H9 (cell line): ENCODE measurements around the gene TRAPPC8. TPM values are rescaled to one million over a fixed set of nuclear protein-coding genes. Genes with fewer than 3 reads are reported as not detected.

Experiments
- DNase-seq: peaks from one replicate; pipeline ENCODE4 v3.0.0-alpha.2; 2017
- H2AFZ ChIP-seq: one replicate; pipeline ENCODE4 v1.6.1; 2013; ENCODE audit warnings: mild to moderate bottlenecking, low read length, control low read depth, moderate library complexity
- H2AK5ac ChIP-seq: 2 replicates; pipeline ENCODE4 v1.6.1; 2013; ENCODE audit warnings: low read length, control low read depth, mixed read lengths; ENCODE audit not compliant: insufficient read length
- H2BK120ac ChIP-seq: one replicate; pipeline ENCODE4 v1.6.1; 2013; ENCODE audit warnings: low read depth, mild to moderate bottlenecking, low read length, control low read depth, inconsistent platforms; ENCODE audit not compliant: poor library complexity, severe bottlenecking
- H2BK12ac ChIP-seq: 2 replicates; pipeline ENCODE4 v1.6.1; 2013; ENCODE audit warnings: low read length, control low read depth, mixed read lengths, low read depth; ENCODE audit not compliant: insufficient read length
- H2BK15ac ChIP-seq: 2 replicates; pipeline ENCODE4 v1.6.1; 2013; ENCODE audit warnings: low read depth, low read length, control low read depth
- H2BK20ac ChIP-seq: one replicate; pipeline ENCODE4 v1.6.1; 2013; ENCODE audit warnings: low read depth, mild to moderate bottlenecking, low read length, control low read depth, inconsistent platforms; ENCODE audit not compliant: poor library complexity, severe bottlenecking
- H2BK5ac ChIP-seq: 2 replicates; pipeline ENCODE4 v1.6.1; 2013; ENCODE audit warnings: low read length, control low read depth, mixed read lengths; ENCODE audit not compliant: insufficient read length
- H3K14ac ChIP-seq: 2 replicates; pipeline ENCODE4 v1.6.1; 2013; ENCODE audit warnings: low read length, control low read depth; ENCODE audit not compliant: insufficient read depth
- H3K18ac ChIP-seq: 2 replicates; pipeline ENCODE4 v1.6.1; 2013; ENCODE audit warnings: low read depth, mild to moderate bottlenecking, mixed read lengths, low read length, control low read depth; ENCODE audit not compliant: insufficient read length
- H3K23ac ChIP-seq: 2 replicates; pipeline ENCODE4 v1.6.1; 2013; ENCODE audit warnings: low read length, control low read depth, mixed read lengths, low read depth; ENCODE audit not compliant: insufficient read length
- H3K23me2 ChIP-seq: 2 replicates; pipeline ENCODE4 v1.6.1; 2013; ENCODE audit warnings: low read depth, mild to moderate bottlenecking, mixed read lengths, low read length, control low read depth; ENCODE audit not compliant: insufficient read length, poor library complexity, severe bottlenecking
- H3K27ac ChIP-seq: 2 replicates; pipeline ENCODE4 v1.5.1; 2013; ENCODE audit warnings: low read length, control low read depth, mixed read lengths, low read depth; ENCODE audit not compliant: insufficient read length
- H3K27me3 ChIP-seq: 2 replicates; pipeline ENCODE4 v1.6.1; 2013; ENCODE audit warnings: low read length, control low read depth, inconsistent platforms; ENCODE audit not compliant: insufficient read depth
- H3K4ac ChIP-seq: 2 replicates; pipeline ENCODE4 v1.6.1; 2013; ENCODE audit warnings: low read depth, mild to moderate bottlenecking, control low read depth, inconsistent platforms, low read length, moderate library complexity
- H3K4me1 ChIP-seq: 2 replicates; pipeline ENCODE4 v1.6.1; 2013; ENCODE audit warnings: low read length, control low read depth, inconsistent platforms; ENCODE audit not compliant: insufficient read depth
- H3K4me2 ChIP-seq: 2 replicates; pipeline ENCODE4 v1.6.1; 2013; ENCODE audit warnings: low read length, control low read depth, mixed read lengths; ENCODE audit not compliant: insufficient read length, insufficient read depth
- H3K56ac ChIP-seq: 2 replicates; pipeline ENCODE4 v1.6.1; 2013; ENCODE audit warnings: low read depth, mild to moderate bottlenecking, mixed read lengths, low read length, control low read depth; ENCODE audit not compliant: insufficient read length
- H3K79me1 ChIP-seq: 2 replicates; pipeline ENCODE4 v1.6.1; 2013; ENCODE audit warnings: low read depth, mild to moderate bottlenecking, moderate library complexity, low read length, control low read depth, inconsistent platforms; ENCODE audit not compliant: insufficient read depth, poor library complexity, severe bottlenecking
- H3K79me2 ChIP-seq: 2 replicates; pipeline ENCODE4 v1.6.1; 2013; ENCODE audit warnings: low read length, control low read depth, inconsistent platforms; ENCODE audit not compliant: insufficient read depth
- H3K9ac ChIP-seq: 2 replicates; pipeline ENCODE4 v1.6.1; 2013; ENCODE audit warnings: low read length, control low read depth, mixed read lengths; ENCODE audit not compliant: insufficient read length; ENCODE audit errors: extremely low read depth
- H3K9me3 ChIP-seq: one replicate; pipeline ENCODE4 v1.6.1; 2013; ENCODE audit warnings: low read depth, low read length, inconsistent platforms; ENCODE audit not compliant: control insufficient read depth
- H3T11ph ChIP-seq: one replicate; pipeline ENCODE4 v1.6.1; 2013; ENCODE audit warnings: mild to moderate bottlenecking, low read length, control low read depth, inconsistent platforms
- H4K20me1 ChIP-seq: one replicate; pipeline ENCODE4 v1.6.1; 2013; ENCODE audit not compliant: control insufficient read depth, insufficient read length, insufficient read depth
- H4K5ac ChIP-seq: 2 replicates; pipeline ENCODE4 v1.6.1; 2013; ENCODE audit warnings: low read depth, mild to moderate bottlenecking, mixed read lengths, low read length, control low read depth; ENCODE audit not compliant: insufficient read length
- H4K8ac ChIP-seq: replicated peaks from 2 replicates; pipeline ENCODE4 v1.6.1; 2013; ENCODE audit warnings: low read length, control low read depth, mixed read lengths, low read depth; ENCODE audit not compliant: insufficient read length
- H4K91ac ChIP-seq: 2 replicates; pipeline ENCODE4 v1.6.1; 2013; ENCODE audit warnings: low read depth, mild to moderate bottlenecking, moderate library complexity, mixed read lengths, low read length, control low read depth; ENCODE audit not compliant: insufficient read length
- H3K27ac Mint-ChIP-seq, 3 experiments: 2 replicates in 2 of 3; 3 replicates in 1 of 3; pipeline ENCODE4 v1.8.0; 2020 to 2021; ENCODE audit warnings: mixed read lengths in 3 of 3, mild to moderate bottlenecking in 1 of 3, moderate library complexity in 1 of 3
- H3K27me3 Mint-ChIP-seq: 2 replicates; pipeline ENCODE4 v1.8.0; 2021; ENCODE audit warnings: low read depth, mild to moderate bottlenecking, moderate library complexity, mixed read lengths
- H3K36me3 Mint-ChIP-seq, 3 experiments: 2 replicates in 2 of 3; 3 replicates in 1 of 3; pipeline ENCODE4 v1.8.0; 2020 to 2021; ENCODE audit warnings: low read depth in 3 of 3, mixed read lengths in 3 of 3; ENCODE audit not compliant: insufficient read depth in 1 of 3
- H3K4me1 Mint-ChIP-seq, 2 experiments: 2 replicates each; pipeline ENCODE4 v1.8.0; 2020; ENCODE audit warnings: mixed read lengths in 2 of 2
- H3K4me3 Mint-ChIP-seq, 2 experiments: 2 replicates in 1 of 2; 3 replicates in 1 of 2; pipeline ENCODE4 v1.8.0; 2020 to 2021; ENCODE audit warnings: mild to moderate bottlenecking in 2 of 2, mixed read lengths in 2 of 2, moderate library complexity in 1 of 2
- H3K9me3 Mint-ChIP-seq, 2 experiments: 2 replicates in 1 of 2; 3 replicates in 1 of 2; pipeline ENCODE4 v1.8.0; 2020; ENCODE audit warnings: mild to moderate bottlenecking in 2 of 2, mixed read lengths in 2 of 2, moderate library complexity in 1 of 2
- CTCF ChIP-seq: fragments of 200-600 bp; sonication (generic); conservative IDR thresholded peaks from 3 replicates; pipeline ENCODE4 v1.8.0; 2021; ENCODE audit warnings: antibody characterized with exemption, mild to moderate bottlenecking
- total RNA-seq: library from RNA; stranded (reverse); gene quantifications from 2 replicates; pipeline ENCODE4 v1.2.1, GENCODE V29; 2021

Gene TRAPPC8
- total RNA-seq, 1 experiment from 2014 or later: 40.4 TPM

DNA sequence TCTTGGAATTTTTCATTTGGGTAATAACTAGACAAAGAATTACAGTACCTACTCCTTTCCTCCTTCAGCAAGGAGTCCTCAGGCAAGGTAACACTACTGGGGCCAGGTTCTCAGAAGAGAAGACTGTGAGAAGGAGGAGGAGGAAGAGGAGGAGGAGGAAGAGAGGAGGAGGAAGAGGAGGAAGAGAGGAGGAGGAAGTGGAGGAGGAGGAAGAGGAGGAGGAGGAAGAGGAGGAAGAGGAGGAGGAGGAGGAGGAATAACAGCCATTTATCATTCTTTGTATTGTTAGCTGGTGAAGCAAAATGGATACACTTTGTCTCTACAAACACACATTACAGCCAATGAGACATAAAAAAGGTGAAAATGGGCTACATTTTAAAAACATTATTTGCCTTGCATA lies 149.4 kb downstream of the TRAPPC8 start:
- no peak overlapping the region for H2BK5ac ChIP-seq
- H4K20me1 ChIP-seq: no peaks in the 10 kb centered on the region
- no peaks in the 10 kb centered on the region for H3K23me2 ChIP-seq
- H3K4me2 ChIP-seq: no peak overlapping the region
- no peak overlapping the region for H3K27ac ChIP-seq
- no peaks in the 10 kb centered on the region for H3K27me3 Mint-ChIP-seq
- peaks cover 0 to 8% of the 10 kb centered on the region in 2 experiments; a peak in 2 of 4 replicates for H3K4me1 Mint-ChIP-seq
- no peak overlapping the region for H2AFZ ChIP-seq
- H3K14ac ChIP-seq: no peak overlapping the region
- H3K9me3 Mint-ChIP-seq: no peaks in the 10 kb centered on the region; a peak in 1 of 5 replicates
- no peak overlapping the region for H3K18ac ChIP-seq
- H3K36me3 Mint-ChIP-seq: no peaks in the 10 kb centered on the region; a peak in 1 of 7 replicates
- H3K27me3 ChIP-seq: no peaks in the 10 kb centered on the region
- no peak for TF ChIP-seq CTCF
- no peak overlapping the region for H3T11ph ChIP-seq
- no peak for DNase-seq
- no peaks in the 10 kb centered on the region for H3K79me2 ChIP-seq
- no peak overlapping the region for H3K23ac ChIP-seq
- no peak overlapping the region for H3K27ac Mint-ChIP-seq
- no peak overlapping the region for H3K4me3 Mint-ChIP-seq
- H4K91ac ChIP-seq: no peak overlapping the region
- H3K9ac ChIP-seq: no peak overlapping the region
- no peak overlapping the region for H2BK12ac ChIP-seq
- no peak overlapping the region for H2AK5ac ChIP-seq
- H2BK15ac ChIP-seq: no peak overlapping the region
- H3K56ac ChIP-seq: no peak overlapping the region
- no peaks in the 10 kb centered on the region; the same call in 1 of the 2 replicates for H3K4me1 ChIP-seq
- no peaks in the 10 kb centered on the region for H3K9me3 ChIP-seq
- no peak overlapping the region for H4K5ac ChIP-seq
- H3K4ac ChIP-seq: no peak overlapping the region
- H3K79me1 ChIP-seq: no peaks in the 10 kb centered on the region
- no peak overlapping the region for H2BK120ac ChIP-seq
- no peak overlapping the region for H4K8ac ChIP-seq
- H2BK20ac ChIP-seq: no peak overlapping the region
